NCI-H748 (cell line): ENCODE data around the gene DAZAP2.
"Not testable (repeated sequence)": the region's sequence is repeated elsewhere in the genome, so short reads cannot be mapped to it uniquely, and the experiment has no call there.

Experiments
- DNase-seq: peaks from one replicate; lab custom pipeline; 2025; ENCODE audit not compliant: unreplicated experiment; lab: John Stamatoyannopoulos, UW

DAZAP2 gene

GRCh38 chr12:51246254-51246853 is 7.7 kb downstream of the DAZAP2 start:
- no peak for DNase-seq

- peak; percentile 66 for DNase-seq
Measured at GRCh38 chr12:51247523-51248206, 9.0 kb downstream of the DAZAP2 start.

GRCh38 chr12:51253276-51253675 is 14.7 kb downstream of the DAZAP2 start:
- DNase-seq: no peak

- DNase-seq: no peak
Measured at GRCh38 chr12:51254536-51254935, 15.9 kb downstream of the DAZAP2 start.

- DNase-seq: not testable (repeated sequence)
Measured at GRCh38 chr12:51259600-51259999, 21.0 kb downstream of the DAZAP2 start.

- DNase-seq: peak; percentile 33
Measured at GRCh38 chr12:51262758-51263177, 24.1 kb downstream of the DAZAP2 start.

GRCh38 chr12:51263341-51263740 is 24.7 kb downstream of the DAZAP2 start:
- no peak for DNase-seq

- DNase-seq: no peak
Measured at GRCh38 chr12:51264297-51264696, 25.7 kb downstream of the DAZAP2 start.

- no peak for DNase-seq
Measured at GRCh38 chr12:51265024-51265423, 26.4 kb downstream of the DAZAP2 start.

- DNase-seq: peak; percentile 47
Measured at GRCh38 chr12:51269174-51270066, 30.8 kb downstream of the DAZAP2 start.

GRCh38 chr12:51270067-51270950 is 31.7 kb downstream of the DAZAP2 start, which contains the start of gene SMAGP:
Gene SMAGP, minus strand, starts transcription at chr12:51270415. Its CDS starts 1,137 bp downstream, at chr12:51269278.
- peak; percentile 82 for DNase-seq

GRCh38 chr12:51270951-51271518 is 32.4 kb downstream of the DAZAP2 start:
- no peak for DNase-seq

GRCh38 chr12:51272810-51273209 is 34.2 kb downstream of the DAZAP2 start:
- not testable (repeated sequence) for DNase-seq

GRCh38 chr12:51275088-51275487 is 36.5 kb downstream of the DAZAP2 start:
- DNase-seq: no peak

GRCh38 chr12:51281202-51281924 is 42.7 kb downstream of the DAZAP2 start:
- no peak for DNase-seq

GRCh38 chr12:51285843-51286242 is 47.2 kb downstream of the DAZAP2 start:
- no peak for DNase-seq

GRCh38 chr12:51291603-51292513 is 53.2 kb downstream of the DAZAP2 start:
- DNase-seq: not testable (repeated sequence)
